GM10248 (cell line): ENCODE data around the gene SPTB.

Experiments used
- CTCF ChIA-PET: fragments of 300-600 bp; sonication (Branson Sonifier 250); formaldehyde crosslinking; extraction: SDS; loops from one replicate; lab custom pipeline; 2021; ENCODE audit warnings: antibody characterized with exemption; lab: Yijun Ruan, JAX
- POLR2A ChIA-PET: fragments of 350-650 bp; sonication (Branson Sonifier 250); formaldehyde crosslinking; extraction: SDS; loops from one replicate; lab custom pipeline; 2020; ENCODE audit warnings: antibody characterized with exemption; lab: Yijun Ruan, JAX
- DNase-seq: peaks from one replicate; pipeline ENCODE4 v3.0.0; 2012; ENCODE audit errors: extremely low spot score
- TF ChIP-seq, protein P1 (sequence below): IDR thresholded peaks from 2 replicates; pipeline ENCODE4 v1.5.1; 2012; ENCODE audit warnings: mild to moderate bottlenecking, low read depth; ENCODE audit errors: extremely low read depth, missing control alignments, control extremely low read depth

SPTB gene

GRCh38 chr14:64702493-64703394, 177.0 kb downstream of the SPTB start:
- DNase-seq, result no peak
- CTCF ChIA-PET, result no interaction called here
- POLR2A ChIA-PET, result no interaction called here
- TF ChIP-seq, protein P1, sequence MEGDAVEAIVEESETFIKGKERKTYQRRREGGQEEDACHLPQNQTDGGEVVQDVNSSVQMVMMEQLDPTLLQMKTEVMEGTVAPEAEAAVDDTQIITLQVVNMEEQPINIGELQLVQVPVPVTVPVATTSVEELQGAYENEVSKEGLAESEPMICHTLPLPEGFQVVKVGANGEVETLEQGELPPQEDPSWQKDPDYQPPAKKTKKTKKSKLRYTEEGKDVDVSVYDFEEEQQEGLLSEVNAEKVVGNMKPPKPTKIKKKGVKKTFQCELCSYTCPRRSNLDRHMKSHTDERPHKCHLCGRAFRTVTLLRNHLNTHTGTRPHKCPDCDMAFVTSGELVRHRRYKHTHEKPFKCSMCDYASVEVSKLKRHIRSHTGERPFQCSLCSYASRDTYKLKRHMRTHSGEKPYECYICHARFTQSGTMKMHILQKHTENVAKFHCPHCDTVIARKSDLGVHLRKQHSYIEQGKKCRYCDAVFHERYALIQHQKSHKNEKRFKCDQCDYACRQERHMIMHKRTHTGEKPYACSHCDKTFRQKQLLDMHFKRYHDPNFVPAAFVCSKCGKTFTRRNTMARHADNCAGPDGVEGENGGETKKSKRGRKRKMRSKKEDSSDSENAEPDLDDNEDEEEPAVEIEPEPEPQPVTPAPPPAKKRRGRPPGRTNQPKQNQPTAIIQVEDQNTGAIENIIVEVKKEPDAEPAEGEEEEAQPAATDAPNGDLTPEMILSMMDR, result no peak

- POLR2A ChIA-PET, result no interaction called here
- no peak for DNase-seq
- CTCF ChIA-PET, result interaction anchor here (1.8 kb wide), 1 partner anchor 29 kb away, joined by 6 read pairs; no protein-coding TSS in a partner anchor
- TF ChIP-seq, protein P1, result no peak
Observed at GRCh38 chr14:64701660-64702059, 178.0 kb downstream of the SPTB start.

GRCh38 chr14:64700894-64701293, 178.8 kb downstream of the SPTB start:
- ChIA-PET CTCF (interaction anchor here (1.4 to 1.8 kb wide), 3 partner anchors 9 to 28 kb away, joined by 3 to 6 read pairs (median 4); no protein-coding TSS in a partner anchor), POLR2A (no interaction called here)
- no peak for DNase-seq
- TF ChIP-seq, protein P1, result no peak

- DNase-seq, result no peak
- ChIA-PET CTCF (interaction anchor here (0.5 to 1.8 kb wide), 4 partner anchors 10 to 340 kb away, joined by 3 to 6 read pairs (median 4); no protein-coding TSS in a partner anchor), POLR2A (no interaction called here)
- TF ChIP-seq, protein P1, result no peak
Observed at GRCh38 chr14:64700290-64700689, 179.4 kb downstream of the SPTB start.

- POLR2A ChIA-PET, result no interaction called here
- CTCF ChIA-PET, result interaction anchor here (0.6 to 1.1 kb wide), 2 partner anchors 62 to 63 kb away, joined by 3 read pairs; no protein-coding TSS in a partner anchor
- DNase-seq, result no peak
- TF ChIP-seq, protein P1, result no peak
Observed at GRCh38 chr14:64698903-64699302, 180.8 kb downstream of the SPTB start.

GRCh38 chr14:64696355-64696857, 183.3 kb downstream of the SPTB start:
- CTCF ChIA-PET, result interaction anchor here (1.3 kb wide), 1 partner anchor 13 kb away, joined by 5 read pairs; no protein-coding TSS in a partner anchor
- no peak for DNase-seq
- POLR2A ChIA-PET, result no interaction called here
- TF ChIP-seq, protein P1, result no peak
